Measurements from ENCODE around the gene CACNA1I.

CACNA1I gene

GRCh38 chr22:39535831-39536449, 34.6 kb upstream of the CACNA1I start:
- no peak for DNase-seq

- no peak for DNase-seq
Observed at GRCh38 chr22:39536711-39537110, 33.8 kb upstream of the CACNA1I start.

GRCh38 chr22:39537975-39538374, 32.6 kb upstream of the CACNA1I start:
- no peak for DNase-seq

- no peak for DNase-seq
Observed at GRCh38 chr22:39543095-39543494, 27.5 kb upstream of the CACNA1I start.

GRCh38 chr22:39545386-39546365, 24.9 kb upstream of the CACNA1I start:
- no peak for DNase-seq

GRCh38 chr22:39546889-39547586, 23.5 kb upstream of the CACNA1I start:
- DNase-seq, result no peak

- no peak for DNase-seq
Observed at GRCh38 chr22:39547587-39547947, 23.0 kb upstream of the CACNA1I start.

- DNase-seq, result no peak
Observed at GRCh38 chr22:39553429-39553828, 17.1 kb upstream of the CACNA1I start.

- no peak for DNase-seq
Observed at GRCh38 chr22:39554151-39554550, 16.4 kb upstream of the CACNA1I start.

- no peak for DNase-seq
Observed at GRCh38 chr22:39556970-39557841, 13.3 kb upstream of the CACNA1I start.

- no peak for DNase-seq
Observed at GRCh38 chr22:39558254-39558727, 12.3 kb upstream of the CACNA1I start.

- DNase-seq, result no peak
Observed at GRCh38 chr22:39558950-39559349, 11.6 kb upstream of the CACNA1I start.

- DNase-seq, result no peak
Observed at GRCh38 chr22:39559456-39560105, 11.0 kb upstream of the CACNA1I start.

GRCh38 chr22:39560127-39560526, 10.4 kb upstream of the CACNA1I start:
- no peak for DNase-seq

- no peak for DNase-seq
Observed at GRCh38 chr22:39562839-39563489, 7.6 kb upstream of the CACNA1I start.

GRCh38 chr22:39563571-39564428, 6.8 kb upstream of the CACNA1I start:
- DNase-seq, result no peak

- DNase-seq, result no peak
Observed at GRCh38 chr22:39565414-39565944, 5.1 kb upstream of the CACNA1I start.

- DNase-seq, result no peak
Observed at GRCh38 chr22:39567135-39567946, 3.2 kb upstream of the CACNA1I start.
